ENCODE measurements around the gene RNF214.

DNA sequence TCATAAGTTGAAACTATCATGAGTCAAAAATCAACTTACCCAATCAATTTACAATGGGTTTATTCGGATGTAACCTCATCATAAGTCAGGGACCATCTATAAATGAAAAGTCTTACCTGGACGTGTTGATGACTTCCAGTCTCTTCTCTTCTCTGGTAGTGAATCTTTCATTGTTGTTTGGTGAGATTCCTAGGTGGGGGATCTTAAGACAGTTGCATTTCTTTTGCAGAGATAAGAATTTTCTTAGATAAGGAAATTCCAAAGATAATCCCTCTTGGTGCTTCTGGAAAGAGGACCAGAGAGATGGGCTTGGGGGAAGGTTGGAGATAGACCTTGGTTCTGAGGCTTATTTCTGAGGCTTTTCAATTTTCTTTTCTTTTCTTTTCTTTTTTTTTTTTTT is 37.4 kb downstream of the RNF214 start:
- no peak for TF ChIP-seq POLR2A (IDR thresholded peaks at IDR 0.05)
- TF ChIP-seq, protein P1, sequence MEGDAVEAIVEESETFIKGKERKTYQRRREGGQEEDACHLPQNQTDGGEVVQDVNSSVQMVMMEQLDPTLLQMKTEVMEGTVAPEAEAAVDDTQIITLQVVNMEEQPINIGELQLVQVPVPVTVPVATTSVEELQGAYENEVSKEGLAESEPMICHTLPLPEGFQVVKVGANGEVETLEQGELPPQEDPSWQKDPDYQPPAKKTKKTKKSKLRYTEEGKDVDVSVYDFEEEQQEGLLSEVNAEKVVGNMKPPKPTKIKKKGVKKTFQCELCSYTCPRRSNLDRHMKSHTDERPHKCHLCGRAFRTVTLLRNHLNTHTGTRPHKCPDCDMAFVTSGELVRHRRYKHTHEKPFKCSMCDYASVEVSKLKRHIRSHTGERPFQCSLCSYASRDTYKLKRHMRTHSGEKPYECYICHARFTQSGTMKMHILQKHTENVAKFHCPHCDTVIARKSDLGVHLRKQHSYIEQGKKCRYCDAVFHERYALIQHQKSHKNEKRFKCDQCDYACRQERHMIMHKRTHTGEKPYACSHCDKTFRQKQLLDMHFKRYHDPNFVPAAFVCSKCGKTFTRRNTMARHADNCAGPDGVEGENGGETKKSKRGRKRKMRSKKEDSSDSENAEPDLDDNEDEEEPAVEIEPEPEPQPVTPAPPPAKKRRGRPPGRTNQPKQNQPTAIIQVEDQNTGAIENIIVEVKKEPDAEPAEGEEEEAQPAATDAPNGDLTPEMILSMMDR (IDR thresholded peaks at IDR 0.05): no peak
